HG03175 (cell line): ENCODE measurements around the gene EPG5.
"Not testable (repeated sequence)": the region's sequence is repeated elsewhere in the genome, so short reads cannot be mapped to it uniquely, and the experiment has no call there.

Experiments
- ATAC-seq: cut with Tn5 transposase; IDR thresholded peaks from one replicate; pipeline ENCODE4 v1.9.1; 2021; ENCODE audit warnings: mild to moderate bottlenecking, moderate library complexity; ENCODE audit not compliant: unreplicated experiment

Gene EPG5

GRCh38 chr18:45871431-45872084 lies 95.6 kb downstream of the EPG5 start:
- no peak for ATAC-seq

DNA sequence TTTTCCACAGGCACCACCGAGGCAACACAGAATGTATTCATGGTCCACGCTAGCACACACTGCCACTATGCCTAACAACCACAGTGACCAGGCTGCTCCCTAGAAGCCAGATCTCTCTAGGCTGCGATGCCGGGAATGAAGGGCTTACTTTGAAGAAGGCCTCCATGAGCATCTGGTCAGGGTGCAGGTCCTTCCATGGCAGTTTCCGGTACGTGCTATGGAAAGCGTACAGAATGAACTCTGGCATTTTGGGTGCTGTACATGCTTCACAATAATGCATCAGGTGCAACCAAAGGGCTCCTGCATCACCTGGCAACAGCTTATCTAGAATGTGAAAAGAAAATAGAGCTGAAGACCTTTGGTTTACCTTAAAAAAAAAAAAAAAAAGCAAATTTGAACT lies 96.7 kb downstream of the EPG5 start:
- ATAC-seq: no peak

GRCh38 chr18:45865466-45865865 lies 101.7 kb downstream of the EPG5 start:
- ATAC-seq: no peak

DNA sequence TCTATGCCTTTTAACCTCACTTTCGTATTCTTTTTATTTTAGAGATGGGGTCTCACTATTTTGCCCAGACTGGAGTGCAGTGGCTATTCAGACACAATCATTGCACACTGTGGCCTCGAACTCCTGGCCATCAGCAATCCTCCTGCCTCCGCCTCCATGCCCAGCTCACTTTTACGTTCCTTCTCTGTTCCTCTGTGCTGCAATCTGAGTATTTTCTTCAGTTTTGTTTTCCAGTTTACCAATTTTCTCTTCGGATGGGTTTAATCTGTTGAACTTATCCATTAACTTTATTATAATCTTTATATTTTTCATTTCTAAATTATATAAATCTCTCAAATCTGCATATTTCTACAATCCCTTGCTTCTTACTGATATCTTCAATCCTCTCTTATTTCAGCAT lies 103.0 kb downstream of the EPG5 start:
- ATAC-seq: no peak

DNA sequence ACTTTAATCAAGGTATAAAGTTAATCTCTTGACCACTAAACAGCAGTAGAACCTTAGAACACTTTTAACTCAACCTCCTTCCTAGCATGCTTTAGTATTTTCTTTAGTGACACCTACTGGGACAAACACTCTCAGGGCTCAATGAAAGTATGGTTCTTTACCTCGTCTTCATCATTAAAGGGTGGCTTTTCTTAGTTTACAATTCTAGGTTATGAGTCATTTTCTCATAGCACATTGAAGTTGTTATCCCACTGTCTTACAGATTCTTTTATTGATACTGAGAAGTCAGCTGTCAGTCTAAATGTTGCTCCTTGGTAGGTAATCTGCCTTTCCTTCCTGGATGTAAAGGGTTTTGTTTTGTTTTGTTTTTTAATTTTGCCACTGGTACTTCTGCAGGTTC lies 103.7 kb downstream of the EPG5 start:
- no peak for ATAC-seq

- no peak for ATAC-seq
Measured at GRCh38 chr18:45861926-45862325, 105.2 kb downstream of the EPG5 start.

GRCh38 chr18:45860971-45861370 lies 106.2 kb downstream of the EPG5 start:
- no peak for ATAC-seq

- ATAC-seq: no peak
Measured at GRCh38 chr18:45860492-45860891, 106.6 kb downstream of the EPG5 start.

GRCh38 chr18:45859334-45859733 lies 107.8 kb downstream of the EPG5 start:
- ATAC-seq: no peak

GRCh38 chr18:45856531-45856930 lies 110.6 kb downstream of the EPG5 start:
- ATAC-seq: no peak

- ATAC-seq: no peak
Measured at GRCh38 chr18:45854036-45854586, 113.0 kb downstream of the EPG5 start.

GRCh38 chr18:45852631-45853030 lies 114.5 kb downstream of the EPG5 start:
- no peak for ATAC-seq

- ATAC-seq: no peak
Measured at GRCh38 chr18:45851161-45851925, 115.8 kb downstream of the EPG5 start.

DNA sequence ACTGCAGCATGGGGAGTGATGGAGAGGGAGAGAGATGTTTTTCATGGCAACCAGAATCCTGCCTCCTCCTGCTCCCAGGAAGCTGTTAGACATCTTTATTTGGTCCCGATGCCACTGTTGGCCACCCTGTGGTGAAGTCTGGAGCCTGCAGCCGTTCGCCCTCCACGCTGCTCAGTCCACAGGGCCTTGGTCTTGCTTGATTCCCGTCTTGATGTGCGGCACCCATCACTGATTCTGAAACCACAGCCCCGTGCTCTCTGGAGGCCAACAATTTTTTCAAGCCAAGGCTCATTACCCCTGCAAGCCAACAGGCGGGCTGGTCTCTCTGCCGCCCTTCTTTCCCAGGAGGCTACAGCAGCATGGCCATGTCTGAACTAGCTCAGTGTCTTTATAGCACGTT lies 117.1 kb downstream of the EPG5 start:
- no peak for ATAC-seq

- ATAC-seq: no peak
Measured at GRCh38 chr18:45849529-45849928, 117.6 kb downstream of the EPG5 start.

- not testable (repeated sequence) for ATAC-seq
Measured at GRCh38 chr18:45848643-45849042, 118.5 kb downstream of the EPG5 start.

DNA sequence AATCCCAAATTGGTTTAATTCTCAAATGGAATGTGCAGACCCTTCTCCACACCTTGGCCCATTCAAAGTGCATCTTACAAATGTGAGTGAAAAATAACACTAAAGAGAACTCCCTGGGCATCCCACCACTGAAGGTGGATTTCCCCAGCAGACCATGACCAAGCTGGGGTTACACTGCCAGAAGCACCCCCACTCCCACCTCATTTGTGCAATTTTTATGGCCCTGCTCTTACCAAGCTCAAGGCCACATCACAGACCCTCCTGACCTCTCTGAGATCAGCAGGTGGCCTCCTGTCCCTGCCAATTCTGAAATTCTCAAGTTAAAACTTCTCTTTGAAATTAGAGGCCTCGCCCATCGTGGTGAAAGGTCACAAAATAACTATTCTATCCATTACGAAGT lies 120.0 kb downstream of the EPG5 start:
- ATAC-seq: no peak

DNA sequence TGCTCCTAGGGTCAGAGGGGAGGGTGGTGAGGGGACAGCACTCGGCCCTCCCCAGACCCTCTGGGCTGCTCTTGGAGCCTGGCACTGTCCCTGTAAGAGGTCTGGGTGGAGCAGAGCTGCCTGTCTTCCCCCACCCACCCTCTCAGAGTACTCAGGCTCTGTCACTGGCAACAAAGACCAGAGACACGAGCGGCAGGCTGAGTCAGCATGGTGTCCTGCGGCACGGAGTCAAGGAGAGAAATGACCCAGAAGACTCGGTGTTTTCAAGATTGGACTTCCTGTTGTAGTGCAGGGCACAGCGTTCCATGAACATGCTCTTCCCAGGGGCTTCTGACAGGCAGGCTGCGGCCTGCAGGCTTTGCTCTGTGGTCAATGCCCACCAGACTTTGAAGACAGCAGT lies 121.7 kb downstream of the EPG5 start:
- no peak for ATAC-seq

GRCh38 chr18:45844938-45845337 lies 122.2 kb downstream of the EPG5 start:
- no peak for ATAC-seq

GRCh38 chr18:45843019-45843418 lies 124.1 kb downstream of the EPG5 start:
- ATAC-seq: no peak

DNA sequence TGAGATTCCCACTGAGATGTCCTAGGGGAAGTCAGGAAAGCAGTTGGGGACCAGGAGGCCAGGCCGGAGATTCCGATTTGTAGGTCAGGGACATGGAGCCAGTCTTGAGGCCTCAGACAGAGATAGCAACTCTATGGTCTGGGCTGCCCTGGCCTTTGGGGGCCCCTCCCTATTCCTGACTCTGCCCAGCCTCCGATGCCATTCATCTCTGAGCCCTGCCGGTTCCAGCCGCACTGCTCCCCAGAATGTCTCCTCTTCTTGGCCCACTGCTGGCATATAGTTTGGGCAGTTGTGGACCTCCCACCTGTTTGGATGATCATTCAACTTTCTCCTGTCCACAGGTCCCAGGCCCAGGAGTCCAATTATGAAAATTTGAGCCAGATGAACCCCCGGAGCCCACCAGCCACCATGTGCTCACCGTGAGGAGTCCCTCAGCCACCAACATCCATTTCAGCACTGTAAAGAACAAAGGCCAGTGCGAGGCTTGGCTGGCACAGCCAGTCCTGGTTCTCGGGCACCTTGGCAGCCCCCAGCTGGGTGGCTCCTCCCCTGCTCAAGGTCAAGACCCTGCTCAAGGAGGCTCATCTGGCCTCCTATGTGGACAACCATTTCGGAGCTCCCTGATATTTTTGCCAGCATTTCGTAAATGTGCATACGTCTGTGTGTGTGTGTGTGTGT lies 125.2 kb downstream of the EPG5 start:
- no peak for ATAC-seq
